ENCODE measurements around the gene VWA2.

DNA sequence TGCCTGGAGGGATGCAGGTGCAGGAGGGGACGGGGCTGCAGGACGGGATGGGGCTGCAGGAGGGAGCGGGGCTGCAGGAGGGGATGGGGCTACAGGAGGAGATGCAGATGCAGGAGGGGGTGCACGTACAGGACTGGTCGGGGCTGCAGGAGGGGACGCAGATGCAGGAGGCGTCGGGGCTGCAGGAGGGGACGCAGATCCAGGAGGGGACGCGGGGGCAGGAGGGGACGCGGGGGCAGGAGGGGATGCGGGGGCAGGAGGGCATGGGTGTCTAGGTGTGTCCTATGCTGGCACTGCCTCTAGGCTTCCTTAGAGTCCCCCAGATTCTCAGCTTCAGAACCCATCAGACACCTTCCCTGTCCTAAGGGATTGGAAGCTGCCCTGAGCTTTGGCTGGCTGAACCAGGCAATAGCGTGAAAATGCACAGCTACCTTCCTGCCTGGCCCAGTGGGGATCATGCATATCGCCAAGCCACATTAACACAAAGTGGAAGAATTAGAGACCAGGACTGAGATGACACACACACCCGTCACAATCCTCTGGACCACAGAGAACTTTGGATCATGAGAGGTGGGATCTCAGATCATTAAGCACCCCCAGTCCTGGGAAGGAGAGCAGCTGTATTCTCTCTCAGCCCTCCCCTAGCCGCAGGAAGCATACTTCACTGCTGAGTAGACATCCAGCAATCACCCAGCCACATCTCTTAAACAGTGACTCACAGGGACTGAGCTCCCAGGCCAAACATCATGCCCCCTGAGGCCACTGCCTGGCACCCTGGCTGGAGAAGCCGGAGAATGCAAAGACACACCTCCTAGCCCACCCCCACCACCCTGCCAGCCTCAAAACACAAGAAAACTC, 67.3 kb downstream of the VWA2 start:
- TF ChIP-seq GATA2 (IDR thresholded peaks at IDR 0.05; ENCODE audit: low read depth, low read length) (no peak), GATA3 (IDR thresholded peaks at IDR 0.05; ENCODE audit: low read depth, low read length) (no peak)

Measured in SH-SY5Y (cell line).